C4-2B (cell line): ENCODE measurements around the gene RABGAP1.

Source experiments
- ZFX ChIP-seq: fragments of 450-650 bp; IDR thresholded peaks from 2 replicates; pipeline ENCODE4 v1.6.1; 2017
- TF ChIP-seq, protein P1 (sequence below): fragments of 450-650 bp; conservative IDR thresholded peaks from 2 replicates; pipeline ENCODE4 v1.5.1; 2017; ENCODE audit warnings: mild to moderate bottlenecking

- TF ChIP-seq, protein P1, sequence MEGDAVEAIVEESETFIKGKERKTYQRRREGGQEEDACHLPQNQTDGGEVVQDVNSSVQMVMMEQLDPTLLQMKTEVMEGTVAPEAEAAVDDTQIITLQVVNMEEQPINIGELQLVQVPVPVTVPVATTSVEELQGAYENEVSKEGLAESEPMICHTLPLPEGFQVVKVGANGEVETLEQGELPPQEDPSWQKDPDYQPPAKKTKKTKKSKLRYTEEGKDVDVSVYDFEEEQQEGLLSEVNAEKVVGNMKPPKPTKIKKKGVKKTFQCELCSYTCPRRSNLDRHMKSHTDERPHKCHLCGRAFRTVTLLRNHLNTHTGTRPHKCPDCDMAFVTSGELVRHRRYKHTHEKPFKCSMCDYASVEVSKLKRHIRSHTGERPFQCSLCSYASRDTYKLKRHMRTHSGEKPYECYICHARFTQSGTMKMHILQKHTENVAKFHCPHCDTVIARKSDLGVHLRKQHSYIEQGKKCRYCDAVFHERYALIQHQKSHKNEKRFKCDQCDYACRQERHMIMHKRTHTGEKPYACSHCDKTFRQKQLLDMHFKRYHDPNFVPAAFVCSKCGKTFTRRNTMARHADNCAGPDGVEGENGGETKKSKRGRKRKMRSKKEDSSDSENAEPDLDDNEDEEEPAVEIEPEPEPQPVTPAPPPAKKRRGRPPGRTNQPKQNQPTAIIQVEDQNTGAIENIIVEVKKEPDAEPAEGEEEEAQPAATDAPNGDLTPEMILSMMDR: no peak
- no peak for TF ChIP-seq ZFX
Observed at GRCh38 chr9:123058834-123059233, 118.0 kb downstream of the RABGAP1 start.
